Gastroesophageal sphincter (tissue), 4 donors: Measurements from ENCODE around the gene MEG3. TPM values are rescaled to one million over a fixed set of nuclear protein-coding genes. Genes with fewer than 3 reads are reported as not detected.
A peak's percentile ranks its signal among the peaks of the same experiment; 100 is the strongest.

ENCODE experiments used
- ATAC-seq: fragments of 150-250 bp; one replicate; pipeline ENCODE4 v1.9.1; 2016; ENCODE audit warnings: mild to moderate bottlenecking, moderate library complexity
- H3K27ac ChIP-seq, 4 donors: fragments of 200-600 bp; sonication (generic) in 3 of 4; 1 replicate in 3 of 4; 2 replicates in 1 of 4; pipeline ENCODE4 v1.5.1; 2016 to 2019
- H3K27me3 ChIP-seq: fragments of 200-600 bp; sonication (generic); one replicate; pipeline ENCODE4 v1.5.1; 2019
- H3K36me3 ChIP-seq, 2 donors: fragments of 200-600 bp; sonication (generic); one replicate each; pipeline ENCODE4 v1.5.1; 2019; ENCODE audit warnings: control low read depth in 1 of 2
- H3K4me1 ChIP-seq, 3 donors: fragments of 200-600 bp; sonication (generic); 1 replicate in 2 of 3; 2 replicates in 1 of 3; pipeline ENCODE4 v1.5.1; 2016 to 2019; ENCODE audit warnings: control low read depth in 2 of 3
- H3K4me3 ChIP-seq, 2 donors: fragments of 200-600 bp; sonication (generic); one replicate each; pipeline ENCODE4 v1.5.1; 2019; ENCODE audit warnings: mild to moderate bottlenecking in 1 of 2, moderate library complexity in 1 of 2
- H3K9me3 ChIP-seq, 3 donors: fragments of 200-600 bp; sonication (generic); one replicate each; pipeline ENCODE4 v1.5.1; 2017 to 2019; ENCODE audit warnings: control low read depth in 2 of 3
- CTCF ChIP-seq, 4 experiments: fragments of 200-600 bp in 2 of 4; fragments of 450-650 bp in 2 of 4; sonication (generic) in 1 of 4; IDR thresholded peaks; one replicate each; pipeline ENCODE4 v1.5.1; 2017 to 2019; ENCODE audit warnings: antibody characterized with exemption in 4 of 4, mild to moderate bottlenecking in 2 of 4, moderate library complexity in 2 of 4
- EP300 ChIP-seq: sonication (generic); formaldehyde crosslinking; IDR thresholded peaks from one replicate; pipeline ENCODE4 v1.6.1; 2017; ENCODE audit warnings: antibody characterized with exemption, mild to moderate bottlenecking
- POLR2A ChIP-seq, 2 donors: fragments of 450-650 bp; IDR thresholded peaks; one replicate each; pipeline ENCODE4 v1.6.1; 2017; ENCODE audit warnings: antibody characterized with exemption in 2 of 2, mild to moderate bottlenecking in 2 of 2, moderate library complexity in 1 of 2
- POLR2AphosphoS5 ChIP-seq: sonication (generic); formaldehyde crosslinking; IDR thresholded peaks from one replicate; pipeline ENCODE4 v1.6.1; 2017; ENCODE audit warnings: antibody characterized with exemption
- WGBS, 2 donors: methylation state at CpG; one replicate each; pipeline ENCODE4 v1.1.5; 2018; ENCODE audit warnings: low coverage in 1 of 2; 5-methylcytosine and 5-hydroxymethylcytosine counted together
- total RNA-seq, 4 donors: library from RNA; depleted of rRNA; stranded (reverse); fragments of >200 nt; gene quantifications; one replicate each; pipeline ENCODE4 v1.1.0, GENCODE V29; 2016

MEG3 gene
- total RNA-seq, 4 donors from 2014 or later, result 7.5 to 59.0 (median 36.7) TPM

GRCh38 chr14:100849115-100849781, 23.3 kb downstream of the MEG3 start:
- TF ChIP-seq EP300 (no peak), CTCF (IDR thresholded peaks at IDR 0.05) (no peak), POLR2A (IDR thresholded peaks at IDR 0.05) (no peak), POLR2AphosphoS5 (no peak)
- Histone ChIP-seq H3K27me3 (peaks cover 12% of the 10 kb centered on the region), H3K27ac (no peak overlapping the region), H3K4me3 (no peak overlapping the region), H3K9me3 (no peaks in the 10 kb centered on the region), H3K4me1 (no peaks in the 10 kb centered on the region), H3K36me3 (no peaks in the 10 kb centered on the region)
- 44 to 59% methylated on average over 5 to 8 of the region's 8 CpGs for WGBS, 2 donors
- no peak for ATAC-seq

GRCh38 chr14:100850841-100851585, 25.1 kb downstream of the MEG3 start:
- Histone ChIP-seq H3K9me3 (no peaks in the 10 kb centered on the region), H3K27me3 (no peaks in the 10 kb centered on the region), H3K4me3 (no peak overlapping the region), H3K36me3 (no peaks in the 10 kb centered on the region), H3K27ac (no peak overlapping the region), H3K4me1 (no peaks in the 10 kb centered on the region)
- peak in 3 of 4 experiments; percentile 48 to 69 (median 67) for TF ChIP-seq CTCF (IDR thresholded peaks at IDR 0.05)
- TF ChIP-seq POLR2A (IDR thresholded peaks at IDR 0.05), result no peak
- peak; percentile 19 for ATAC-seq
- WGBS, 2 donors, result 100% methylated on average over 2 of the region's 8 CpGs; no CpG with 5 or more reads in 1 of the 2 donors

GRCh38 chr14:100851586-100851916, 25.6 kb downstream of the MEG3 start:
- H3K27me3 ChIP-seq, result no peaks in the 10 kb centered on the region
- no peak overlapping the region for H3K4me3 ChIP-seq
- H3K36me3 ChIP-seq, result no peaks in the 10 kb centered on the region
- H3K27ac ChIP-seq, result no peak overlapping the region
- 81 to 94% methylated on average over 9 to 11 of the region's 13 CpGs for WGBS, 2 donors
- H3K9me3 ChIP-seq, result no peaks in the 10 kb centered on the region
- no peaks in the 10 kb centered on the region for H3K4me1 ChIP-seq
- TF ChIP-seq POLR2AphosphoS5 (no peak), EP300 (no peak), POLR2A (IDR thresholded peaks at IDR 0.05) (no peak), CTCF (IDR thresholded peaks at IDR 0.05) (no peak)
- no peak for ATAC-seq

GRCh38 chr14:100851946-100852620, 26.2 kb downstream of the MEG3 start:
- Histone ChIP-seq H3K27me3 (no peaks in the 10 kb centered on the region), H3K4me3 (no peak overlapping the region), H3K36me3 (no peaks in the 10 kb centered on the region), H3K9me3 (no peaks in the 10 kb centered on the region), H3K27ac (no peak overlapping the region), H3K4me1 (no peaks in the 10 kb centered on the region)
- no peak for ATAC-seq
- 81% methylated on average over 3 of the region's 14 CpGs; no CpG with 5 or more reads in 1 of the 2 donors for WGBS, 2 donors
- TF ChIP-seq CTCF (IDR thresholded peaks at IDR 0.05) (no peak), POLR2AphosphoS5 (no peak), POLR2A (IDR thresholded peaks at IDR 0.05) (no peak), EP300 (no peak)
